ENCODE measurements around the gene TTC39B. TPM values are rescaled to one million over a fixed set of nuclear protein-coding genes. Genes with fewer than 3 reads are reported as not detected.
"Not testable (repeated sequence)": the region's sequence is repeated elsewhere in the genome, so short reads cannot be mapped to it uniquely, and the experiment has no call there.

Gene TTC39B
- total RNA-seq = 18.6 TPM

GRCh38 chr9:15306757-15307522 is at the start of gene TTC39B:
TTC39B (minus strand) TSS chr9:15307216; CDS start chr9:15307125, 91 bp downstream.
- peak; percentile 94 for DNase-seq (ENCODE audit: low spot score)

- no peak for DNase-seq (ENCODE audit: low spot score)
Measured at GRCh38 chr9:15355669-15356068, 48.7 kb upstream of the TTC39B start.

GRCh38 chr9:15354713-15355112 is 47.7 kb upstream of the TTC39B start:
- no peak for DNase-seq (ENCODE audit: low spot score)

- no peak for DNase-seq (ENCODE audit: low spot score)
Measured at GRCh38 chr9:15353892-15354291, 46.9 kb upstream of the TTC39B start.

GRCh38 chr9:15352306-15352705 is 45.3 kb upstream of the TTC39B start:
- DNase-seq (ENCODE audit: low spot score) = no peak

GRCh38 chr9:15349892-15350761 is 43.1 kb upstream of the TTC39B start:
- DNase-seq (ENCODE audit: low spot score) = peak; percentile 46

- DNase-seq (ENCODE audit: low spot score) = no peak
Measured at GRCh38 chr9:15346837-15347236, 39.8 kb upstream of the TTC39B start.

- DNase-seq (ENCODE audit: low spot score) = no peak
Measured at GRCh38 chr9:15344191-15344590, 37.2 kb upstream of the TTC39B start.

- DNase-seq (ENCODE audit: low spot score) = no peak
Measured at GRCh38 chr9:15333376-15333881, 26.4 kb upstream of the TTC39B start.

- DNase-seq (ENCODE audit: low spot score) = no peak
Measured at GRCh38 chr9:15332939-15333338, 25.9 kb upstream of the TTC39B start.

- DNase-seq (ENCODE audit: low spot score) = no peak
Measured at GRCh38 chr9:15329539-15330109, 22.6 kb upstream of the TTC39B start.

- DNase-seq (ENCODE audit: low spot score) = no peak
Measured at GRCh38 chr9:15328946-15329345, 21.9 kb upstream of the TTC39B start.

GRCh38 chr9:15322695-15323094 is 15.7 kb upstream of the TTC39B start:
- not testable (repeated sequence) for DNase-seq (ENCODE audit: low spot score)

GRCh38 chr9:15319661-15320060 is 12.6 kb upstream of the TTC39B start:
- DNase-seq (ENCODE audit: low spot score) = not testable (repeated sequence)

- DNase-seq (ENCODE audit: low spot score) = no peak
Measured at GRCh38 chr9:15317836-15318235, 10.8 kb upstream of the TTC39B start.

- DNase-seq (ENCODE audit: low spot score) = no peak
Measured at GRCh38 chr9:15311607-15312006, 4.6 kb upstream of the TTC39B start.

GRCh38 chr9:15310107-15310850 is 3.3 kb upstream of the TTC39B start:
- no peak for DNase-seq (ENCODE audit: low spot score)

- no peak for DNase-seq (ENCODE audit: low spot score)
Measured at GRCh38 chr9:15308511-15308910, 1.5 kb upstream of the TTC39B start.

GRCh38 chr9:15307523-15307841 is 466 bp upstream of the TTC39B start:
- no peak for DNase-seq (ENCODE audit: low spot score)

- DNase-seq (ENCODE audit: low spot score) = peak; percentile 69
Measured at GRCh38 chr9:15306068-15306756, 804 bp downstream of the TTC39B start.

GRCh38 chr9:15305470-15305869 is 1.5 kb downstream of the TTC39B start:
- no peak for DNase-seq (ENCODE audit: low spot score)

Data from ureter (tissue), 1 donor.